ENCODE results near the gene SMG9. TPM values are rescaled to one million over a fixed set of nuclear protein-coding genes. Genes with fewer than 3 reads are reported as not detected.

SMG9 gene
- total RNA-seq, 1 donor from 2014 or later, result 87.6 TPM

DNA sequence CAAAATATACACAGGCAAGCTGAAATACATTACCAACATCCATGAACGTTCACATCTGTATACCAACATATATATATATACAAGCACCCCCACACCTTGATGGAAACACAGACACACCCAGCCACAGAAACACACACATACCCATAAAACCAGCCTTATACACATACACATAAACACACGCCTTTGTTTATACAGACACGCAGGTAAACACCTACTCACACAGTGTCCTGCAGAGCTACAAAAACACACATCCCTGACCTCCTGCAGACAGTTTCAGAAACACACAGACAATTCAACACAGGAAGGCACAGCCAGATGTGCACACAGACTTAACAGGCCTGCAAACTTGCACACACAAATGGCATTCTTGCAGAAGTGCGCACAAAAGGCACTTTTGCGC, 60.2 kb downstream of the SMG9 start:
- Mint-ChIP-seq H3K4me1 (no peaks in the 10 kb centered on the region), H3K27ac (ENCODE audit: unreplicated experiment) (no peak overlapping the region), H3K27me3 (ENCODE audit: low read depth) (peaks cover 45% of the 10 kb centered on the region), H3K36me3 (ENCODE audit: low read depth) (peaks cover 2% of the 10 kb centered on the region), H3K9me3 (peaks cover 11% of the 10 kb centered on the region), H3K4me3 (no peak overlapping the region)
- DNase-seq (ENCODE audit: low read depth, low spot score), result no peak
- TF ChIP-seq, protein P1, sequence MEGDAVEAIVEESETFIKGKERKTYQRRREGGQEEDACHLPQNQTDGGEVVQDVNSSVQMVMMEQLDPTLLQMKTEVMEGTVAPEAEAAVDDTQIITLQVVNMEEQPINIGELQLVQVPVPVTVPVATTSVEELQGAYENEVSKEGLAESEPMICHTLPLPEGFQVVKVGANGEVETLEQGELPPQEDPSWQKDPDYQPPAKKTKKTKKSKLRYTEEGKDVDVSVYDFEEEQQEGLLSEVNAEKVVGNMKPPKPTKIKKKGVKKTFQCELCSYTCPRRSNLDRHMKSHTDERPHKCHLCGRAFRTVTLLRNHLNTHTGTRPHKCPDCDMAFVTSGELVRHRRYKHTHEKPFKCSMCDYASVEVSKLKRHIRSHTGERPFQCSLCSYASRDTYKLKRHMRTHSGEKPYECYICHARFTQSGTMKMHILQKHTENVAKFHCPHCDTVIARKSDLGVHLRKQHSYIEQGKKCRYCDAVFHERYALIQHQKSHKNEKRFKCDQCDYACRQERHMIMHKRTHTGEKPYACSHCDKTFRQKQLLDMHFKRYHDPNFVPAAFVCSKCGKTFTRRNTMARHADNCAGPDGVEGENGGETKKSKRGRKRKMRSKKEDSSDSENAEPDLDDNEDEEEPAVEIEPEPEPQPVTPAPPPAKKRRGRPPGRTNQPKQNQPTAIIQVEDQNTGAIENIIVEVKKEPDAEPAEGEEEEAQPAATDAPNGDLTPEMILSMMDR (conservative IDR thresholded peaks at IDR 0.05), result no peak

DNA sequence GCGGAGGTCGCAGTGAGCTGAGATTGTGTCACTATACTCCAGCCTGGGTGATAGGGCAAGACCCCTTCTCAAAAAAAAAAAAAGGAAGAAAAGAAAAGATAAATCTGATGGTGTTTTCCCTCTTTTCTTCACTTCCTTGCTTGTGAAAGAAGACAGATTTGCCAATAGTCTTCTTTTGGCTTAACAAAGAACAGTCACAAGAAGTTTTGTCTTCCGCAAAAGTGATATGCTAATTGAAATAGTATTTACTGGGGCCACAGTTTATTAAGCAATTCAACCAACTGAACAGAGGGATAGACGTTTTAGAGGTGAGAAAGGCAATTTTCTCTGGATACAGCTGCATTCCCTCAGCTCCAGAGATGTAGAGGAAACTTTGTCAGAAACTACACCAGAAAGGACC, 61.9 kb downstream of the SMG9 start:
- Mint-ChIP-seq H3K36me3 (ENCODE audit: low read depth) (peaks cover 2% of the 10 kb centered on the region), H3K4me1 (peaks cover under 1% of the 10 kb centered on the region), H3K9me3 (peaks cover 11% of the 10 kb centered on the region), H3K27me3 (ENCODE audit: low read depth) (peaks cover 36% of the 10 kb centered on the region), H3K4me3 (no peak overlapping the region), H3K27ac (ENCODE audit: unreplicated experiment) (no peak overlapping the region)
- TF ChIP-seq, protein P1 (conservative IDR thresholded peaks at IDR 0.05), result no peak
- no peak for DNase-seq (ENCODE audit: low read depth, low spot score)

DNA sequence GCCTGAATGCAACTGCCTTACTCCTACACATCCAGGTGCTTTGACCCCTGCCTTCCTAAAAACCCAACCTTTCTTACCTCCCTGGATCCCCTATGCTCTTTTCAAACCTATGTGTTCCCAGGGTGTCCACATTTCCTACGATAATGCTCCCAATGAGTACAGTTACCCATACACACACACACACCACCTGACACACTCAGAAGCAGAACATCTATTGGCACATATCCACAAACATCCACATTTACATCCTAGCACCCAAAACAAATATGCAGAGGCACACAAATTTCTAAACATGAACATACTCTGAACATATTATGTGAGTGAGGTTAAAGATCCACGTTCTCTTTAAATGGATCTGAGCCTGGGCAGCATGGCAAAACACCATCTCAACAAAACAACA, 62.4 kb downstream of the SMG9 start:
- H3K9me3 Mint-ChIP-seq, result peaks cover 11% of the 10 kb centered on the region
- no peak overlapping the region for H3K27ac Mint-ChIP-seq (ENCODE audit: unreplicated experiment)
- TF ChIP-seq, protein P1 (conservative IDR thresholded peaks at IDR 0.05), result no peak
- peaks cover 5% of the 10 kb centered on the region for H3K4me1 Mint-ChIP-seq
- H3K36me3 Mint-ChIP-seq (ENCODE audit: low read depth), result peaks cover 2% of the 10 kb centered on the region
- H3K27me3 Mint-ChIP-seq (ENCODE audit: low read depth), result peaks cover 32% of the 10 kb centered on the region
- no peak overlapping the region for H3K4me3 Mint-ChIP-seq
- DNase-seq (ENCODE audit: low read depth, low spot score), result no peak

DNA sequence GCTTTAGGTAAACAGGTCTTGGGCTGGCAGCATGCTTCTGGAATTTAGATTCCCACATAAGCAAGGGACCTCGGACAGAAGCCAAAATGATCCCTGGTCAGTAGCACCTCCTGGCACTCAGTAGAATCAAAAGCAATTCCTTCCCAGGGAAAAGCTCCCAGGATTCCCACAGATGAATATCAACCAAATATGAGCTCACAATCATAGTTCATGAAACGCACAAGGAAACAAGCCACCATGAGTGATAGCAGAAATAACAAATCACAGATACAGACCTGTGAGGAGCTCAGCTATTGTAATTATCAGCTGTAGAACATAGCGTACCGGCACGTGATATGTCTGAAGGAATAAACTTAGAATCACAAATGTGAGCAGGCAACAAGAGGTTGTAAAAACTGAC, 63.0 kb downstream of the SMG9 start:
- no peak for DNase-seq (ENCODE audit: low read depth, low spot score)
- Mint-ChIP-seq H3K9me3 (peaks cover 11% of the 10 kb centered on the region), H3K36me3 (ENCODE audit: low read depth) (peaks cover 2% of the 10 kb centered on the region), H3K27ac (ENCODE audit: unreplicated experiment) (no peak overlapping the region), H3K4me3 (no peak overlapping the region), H3K27me3 (ENCODE audit: low read depth) (peaks cover 27% of the 10 kb centered on the region), H3K4me1 (peaks cover 11% of the 10 kb centered on the region)
- TF ChIP-seq, protein P1 (conservative IDR thresholded peaks at IDR 0.05), result no peak

DNA sequence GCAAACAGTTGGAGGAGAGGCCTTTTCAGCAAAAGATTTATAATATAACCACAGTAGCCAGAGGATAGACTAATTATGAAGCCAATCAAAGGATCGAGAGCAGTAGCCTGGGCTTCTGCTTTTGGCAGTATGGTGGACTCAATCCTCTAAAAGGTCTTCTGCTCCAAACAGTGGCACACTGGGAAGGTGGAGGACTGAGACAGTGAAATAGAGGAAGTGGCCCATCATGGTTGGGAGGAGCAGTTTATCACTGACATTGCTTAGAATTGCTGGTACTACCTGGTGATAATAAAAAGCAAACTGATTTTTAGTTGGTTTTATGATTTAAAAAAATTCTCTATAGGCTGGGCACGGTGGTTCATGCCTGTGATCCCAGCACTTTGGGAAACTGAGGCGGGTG, 63.9 kb downstream of the SMG9 start:
- peaks cover 9% of the 10 kb centered on the region for H3K9me3 Mint-ChIP-seq
- H3K4me1 Mint-ChIP-seq, result peaks cover 11% of the 10 kb centered on the region
- H3K36me3 Mint-ChIP-seq (ENCODE audit: low read depth), result peaks cover 2% of the 10 kb centered on the region
- no peak for DNase-seq (ENCODE audit: low read depth, low spot score)
- no peak overlapping the region for H3K27ac Mint-ChIP-seq (ENCODE audit: unreplicated experiment)
- H3K4me3 Mint-ChIP-seq, result no peak overlapping the region
- TF ChIP-seq, protein P1 (conservative IDR thresholded peaks at IDR 0.05), result no peak
- H3K27me3 Mint-ChIP-seq (ENCODE audit: low read depth), result peaks cover 20% of the 10 kb centered on the region

DNA sequence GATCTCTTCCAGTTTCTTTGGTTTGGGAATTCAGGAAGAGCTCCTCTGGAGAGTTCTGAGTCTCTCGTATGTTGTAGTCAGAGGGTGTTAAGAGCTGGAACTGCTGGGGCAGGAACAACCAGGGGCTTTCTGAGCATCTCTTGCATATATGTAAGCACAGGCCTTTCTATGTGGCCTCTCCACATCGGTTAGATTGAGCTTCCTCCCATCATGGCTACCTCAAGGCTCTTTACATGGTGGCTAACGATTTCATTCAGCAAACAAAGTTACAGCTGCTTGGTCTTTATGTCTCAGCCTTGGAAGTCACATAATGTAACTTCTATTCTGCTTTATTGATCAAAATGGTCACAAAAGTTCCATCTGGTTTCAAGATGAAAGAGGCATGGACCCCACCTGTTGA, 64.3 kb downstream of the SMG9 start:
- TF ChIP-seq, protein P1 (conservative IDR thresholded peaks at IDR 0.05), result no peak
- Mint-ChIP-seq H3K36me3 (ENCODE audit: low read depth) (peaks cover 2% of the 10 kb centered on the region), H3K9me3 (peaks cover 9% of the 10 kb centered on the region), H3K27me3 (ENCODE audit: low read depth) (peaks cover 20% of the 10 kb centered on the region), H3K4me3 (no peak overlapping the region), H3K4me1 (peaks cover 11% of the 10 kb centered on the region), H3K27ac (ENCODE audit: unreplicated experiment) (no peak overlapping the region)
- no peak for DNase-seq (ENCODE audit: low read depth, low spot score)

Measured in neural crest cell (in vitro differentiated cells).